Breast epithelium (tissue), 3 donors: ENCODE data around the gene HDHD5.

Experiments
- POLR2A ChIP-seq: fragments of 450-650 bp; IDR thresholded peaks from one replicate; pipeline ENCODE4 v1.6.1; 2016; ENCODE audit warnings: antibody characterized with exemption, mild to moderate bottlenecking, moderate library complexity
- POLR2AphosphoS5 ChIP-seq, 3 donors: sonication (generic); formaldehyde crosslinking; IDR thresholded peaks; one replicate each; pipeline ENCODE4 v1.6.1; 2017; ENCODE audit warnings: antibody characterized with exemption in 3 of 3
- TF ChIP-seq, protein P1 (sequence below), 3 donors: fragments of 450-650 bp; IDR thresholded peaks; one replicate each; pipeline ENCODE4 v1.5.1; 2016 to 2017; ENCODE audit warnings: antibody characterized with exemption in 3 of 3, mild to moderate bottlenecking in 3 of 3, moderate library complexity in 3 of 3

- TF ChIP-seq, protein P1, sequence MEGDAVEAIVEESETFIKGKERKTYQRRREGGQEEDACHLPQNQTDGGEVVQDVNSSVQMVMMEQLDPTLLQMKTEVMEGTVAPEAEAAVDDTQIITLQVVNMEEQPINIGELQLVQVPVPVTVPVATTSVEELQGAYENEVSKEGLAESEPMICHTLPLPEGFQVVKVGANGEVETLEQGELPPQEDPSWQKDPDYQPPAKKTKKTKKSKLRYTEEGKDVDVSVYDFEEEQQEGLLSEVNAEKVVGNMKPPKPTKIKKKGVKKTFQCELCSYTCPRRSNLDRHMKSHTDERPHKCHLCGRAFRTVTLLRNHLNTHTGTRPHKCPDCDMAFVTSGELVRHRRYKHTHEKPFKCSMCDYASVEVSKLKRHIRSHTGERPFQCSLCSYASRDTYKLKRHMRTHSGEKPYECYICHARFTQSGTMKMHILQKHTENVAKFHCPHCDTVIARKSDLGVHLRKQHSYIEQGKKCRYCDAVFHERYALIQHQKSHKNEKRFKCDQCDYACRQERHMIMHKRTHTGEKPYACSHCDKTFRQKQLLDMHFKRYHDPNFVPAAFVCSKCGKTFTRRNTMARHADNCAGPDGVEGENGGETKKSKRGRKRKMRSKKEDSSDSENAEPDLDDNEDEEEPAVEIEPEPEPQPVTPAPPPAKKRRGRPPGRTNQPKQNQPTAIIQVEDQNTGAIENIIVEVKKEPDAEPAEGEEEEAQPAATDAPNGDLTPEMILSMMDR (IDR thresholded peaks at IDR 0.05) = no peak
- TF ChIP-seq POLR2A (no peak), POLR2AphosphoS5 (IDR thresholded peaks at IDR 0.05) (no peak)
These were observed 51.6 kb downstream of the HDHD5 start for GRCh38 chr22:17107547-17107810.
